SKM-1 (cell line): ENCODE data around the gene DTNA.
"Not testable (repeated sequence)": the region's sequence is repeated elsewhere in the genome, so short reads cannot be mapped to it uniquely, and the experiment has no call there.

ENCODE experiments used
- DNase-seq: peaks from one replicate; lab custom pipeline; 2025; ENCODE audit not compliant: unreplicated experiment; lab: John Stamatoyannopoulos, UW

The DTNA gene

GRCh38 chr18:34723143-34723542 lies 13.0 kb downstream of the DTNA start:
- DNase-seq: no peak

- not testable (repeated sequence) for DNase-seq
These were observed 15.6 kb downstream of the DTNA start for GRCh38 chr18:34725737-34726136.

GRCh38 chr18:34726286-34727004 lies 16.3 kb downstream of the DTNA start:
- DNase-seq: no peak

- no peak for DNase-seq
These were observed 19.2 kb downstream of the DTNA start for GRCh38 chr18:34729264-34729663.

GRCh38 chr18:34729740-34730355 lies 19.8 kb downstream of the DTNA start:
- no peak for DNase-seq

GRCh38 chr18:34730774-34731173 lies 20.7 kb downstream of the DTNA start:
- no peak for DNase-seq

GRCh38 chr18:34734056-34734455 lies 24.0 kb downstream of the DTNA start:
- DNase-seq: no peak

- DNase-seq: not testable (repeated sequence)
These were observed 24.4 kb downstream of the DTNA start for GRCh38 chr18:34734526-34734925.

- DNase-seq: no peak
These were observed 28.2 kb downstream of the DTNA start for GRCh38 chr18:34738175-34738894.

GRCh38 chr18:34740101-34740500 lies 30.0 kb downstream of the DTNA start:
- no peak for DNase-seq

- no peak for DNase-seq
These were observed 30.6 kb downstream of the DTNA start for GRCh38 chr18:34740724-34741123.

GRCh38 chr18:34741401-34741800 lies 31.3 kb downstream of the DTNA start:
- no peak for DNase-seq

GRCh38 chr18:34742891-34743341 lies 32.8 kb downstream of the DTNA start:
- no peak for DNase-seq

GRCh38 chr18:34744569-34744968 lies 34.5 kb downstream of the DTNA start:
- DNase-seq: no peak

- no peak for DNase-seq
These were observed 36.5 kb downstream of the DTNA start for GRCh38 chr18:34746614-34747013.

GRCh38 chr18:34749721-34750120 lies 39.6 kb downstream of the DTNA start:
- no peak for DNase-seq

- DNase-seq: no peak
These were observed 42.0 kb downstream of the DTNA start for GRCh38 chr18:34752056-34752455.

- DNase-seq: no peak
These were observed 44.2 kb downstream of the DTNA start for GRCh38 chr18:34754300-34754699.

- no peak for DNase-seq
These were observed 47.6 kb downstream of the DTNA start for GRCh38 chr18:34757666-34758065.

- DNase-seq: no peak
These were observed 48.4 kb downstream of the DTNA start for GRCh38 chr18:34758378-34758948.

- DNase-seq: no peak
These were observed 50.3 kb downstream of the DTNA start for GRCh38 chr18:34760444-34760843.

GRCh38 chr18:34764451-34764850 lies 54.4 kb downstream of the DTNA start:
- no peak for DNase-seq
